ENCODE results near the gene RAG2. TPM values are rescaled to one million over a fixed set of nuclear protein-coding genes. Genes with fewer than 3 reads are reported as not detected.

The RAG2 gene
- total RNA-seq, 1 experiment from 2014 or later, result not detected

GRCh38 chr11:36617543-36618362 lies 19.7 kb upstream of the RAG2 start:
- Histone ChIP-seq H3K4me3 (no peak overlapping the region), H3K27ac (no peak overlapping the region), H3K27me3 (replicated peaks) (no peaks in the 10 kb centered on the region), H3K4me1 (replicated peaks) (no peaks in the 10 kb centered on the region), H3K36me3 (no peaks in the 10 kb centered on the region), H3K9me3 (replicated peaks) (no peaks in the 10 kb centered on the region)
- no peak for DNase-seq (ENCODE audit: low read depth in 1 of 2, low spot score in 2 of 2)

GRCh38 chr11:36615826-36616225 lies 17.8 kb upstream of the RAG2 start:
- H3K36me3 ChIP-seq, result no peaks in the 10 kb centered on the region
- H3K4me1 ChIP-seq (replicated peaks), result no peaks in the 10 kb centered on the region
- H3K27me3 ChIP-seq (replicated peaks), result no peaks in the 10 kb centered on the region
- no peak for DNase-seq (ENCODE audit: low read depth in 1 of 2, low spot score in 2 of 2)
- no peak overlapping the region for H3K4me3 ChIP-seq
- H3K27ac ChIP-seq, result no peak overlapping the region
- no peaks in the 10 kb centered on the region for H3K9me3 ChIP-seq (replicated peaks)

- no peaks in the 10 kb centered on the region; the same call in 1 of the 2 replicates for H3K27me3 ChIP-seq (replicated peaks)
- H3K36me3 ChIP-seq, result no peaks in the 10 kb centered on the region
- no peaks in the 10 kb centered on the region for H3K9me3 ChIP-seq (replicated peaks)
- DNase-seq (ENCODE audit: low read depth in 1 of 2, low spot score in 2 of 2), result no peak
- H3K27ac ChIP-seq, result no peak overlapping the region
- H3K4me1 ChIP-seq (replicated peaks), result no peaks in the 10 kb centered on the region
- no peak overlapping the region for H3K4me3 ChIP-seq
Observed at GRCh38 chr11:36609383-36609782, 11.3 kb upstream of the RAG2 start.

- no peaks in the 10 kb centered on the region for H3K4me1 ChIP-seq (replicated peaks)
- H3K27ac ChIP-seq, result no peak overlapping the region
- no peaks in the 10 kb centered on the region for H3K9me3 ChIP-seq (replicated peaks)
- DNase-seq (ENCODE audit: low read depth in 1 of 2, low spot score in 2 of 2), result no peak
- no peaks in the 10 kb centered on the region; the same call in 1 of the 2 replicates for H3K27me3 ChIP-seq (replicated peaks)
- no peak overlapping the region for H3K4me3 ChIP-seq
- no peaks in the 10 kb centered on the region for H3K36me3 ChIP-seq
Observed at GRCh38 chr11:36608491-36609199, 10.6 kb upstream of the RAG2 start.

- Histone ChIP-seq H3K4me1 (replicated peaks) (no peaks in the 10 kb centered on the region), H3K36me3 (no peaks in the 10 kb centered on the region), H3K4me3 (no peak overlapping the region), H3K27ac (no peak overlapping the region), H3K27me3 (replicated peaks) (no peaks in the 10 kb centered on the region; the same call in 1 of the 2 replicates), H3K9me3 (replicated peaks) (no peaks in the 10 kb centered on the region)
- no peak for DNase-seq (ENCODE audit: low read depth in 1 of 2, low spot score in 2 of 2)
Observed at GRCh38 chr11:36605221-36606216, 7.5 kb upstream of the RAG2 start.

GRCh38 chr11:36602135-36602534 lies 4.1 kb upstream of the RAG2 start:
- no peak overlapping the region for H3K4me3 ChIP-seq
- DNase-seq (ENCODE audit: low read depth in 1 of 2, low spot score in 2 of 2), result no peak
- no peaks in the 10 kb centered on the region for H3K9me3 ChIP-seq (replicated peaks)
- H3K4me1 ChIP-seq (replicated peaks), result no peaks in the 10 kb centered on the region
- H3K36me3 ChIP-seq, result no peaks in the 10 kb centered on the region
- H3K27ac ChIP-seq, result no peak overlapping the region
- H3K27me3 ChIP-seq (replicated peaks), result no peaks in the 10 kb centered on the region

- H3K27me3 ChIP-seq (replicated peaks), result no peaks in the 10 kb centered on the region
- no peaks in the 10 kb centered on the region for H3K4me1 ChIP-seq (replicated peaks)
- no peak overlapping the region for H3K27ac ChIP-seq
- H3K36me3 ChIP-seq, result no peaks in the 10 kb centered on the region
- no peak overlapping the region for H3K4me3 ChIP-seq
- H3K9me3 ChIP-seq (replicated peaks), result no peaks in the 10 kb centered on the region
- DNase-seq (ENCODE audit: low read depth in 1 of 2, low spot score in 2 of 2), result no peak
Observed at GRCh38 chr11:36601155-36601554, 3.1 kb upstream of the RAG2 start.

- Histone ChIP-seq H3K4me3 (no peak overlapping the region), H3K9me3 (replicated peaks) (no peaks in the 10 kb centered on the region), H3K27ac (no peak overlapping the region), H3K27me3 (replicated peaks) (no peaks in the 10 kb centered on the region), H3K4me1 (replicated peaks) (no peaks in the 10 kb centered on the region; the same call in 1 of the 2 replicates), H3K36me3 (no peaks in the 10 kb centered on the region)
- DNase-seq (ENCODE audit: low read depth in 1 of 2, low spot score in 2 of 2), result no peak
Observed at GRCh38 chr11:36600180-36600579, 2.1 kb upstream of the RAG2 start.

- Histone ChIP-seq H3K27ac (no peak overlapping the region), H3K9me3 (replicated peaks) (no peaks in the 10 kb centered on the region), H3K4me3 (no peak overlapping the region), H3K4me1 (replicated peaks) (no peaks in the 10 kb centered on the region; the same call in 1 of the 2 replicates), H3K36me3 (no peaks in the 10 kb centered on the region), H3K27me3 (replicated peaks) (peaks cover 1% of the 10 kb centered on the region; the same call in 1 of the 2 replicates)
- DNase-seq (ENCODE audit: low read depth in 1 of 2, low spot score in 2 of 2), result no peak
Observed at GRCh38 chr11:36596880-36597279, 1.2 kb downstream of the RAG2 start.

GRCh38 chr11:36594316-36594989 lies 3.6 kb downstream of the RAG2 start, which contains the start of gene IFTAP:
TSS of gene IFTAP (plus strand) at chr11:36594502. CDS start at chr11:36610104, 15,602 bp downstream.
- peak; percentile 56 to 82 for DNase-seq (ENCODE audit: low read depth in 1 of 2, low spot score in 2 of 2)
- Histone ChIP-seq H3K4me3 (peak within 1 kb of the TSS; percentile 48), H3K36me3 (no peaks in the 10 kb centered on the region), H3K4me1 (replicated peaks) (no peaks in the 10 kb centered on the region; the same call in 1 of the 2 replicates), H3K27ac (no peak within 1 kb of the TSS), H3K27me3 (replicated peaks) (peaks cover 11% of the 10 kb centered on the region; the same call in 1 of the 2 replicates), H3K9me3 (replicated peaks) (no peaks in the 10 kb centered on the region)

GRCh38 chr11:36591433-36591832 lies 6.6 kb downstream of the RAG2 start:
- H3K9me3 ChIP-seq (replicated peaks), result no peaks in the 10 kb centered on the region
- H3K36me3 ChIP-seq, result no peaks in the 10 kb centered on the region
- DNase-seq (ENCODE audit: low read depth in 1 of 2, low spot score in 2 of 2), result no peak
- H3K4me1 ChIP-seq (replicated peaks), result no peaks in the 10 kb centered on the region; the same call in 1 of the 2 replicates
- peaks cover 11% of the 10 kb centered on the region; the same call in 1 of the 2 replicates for H3K27me3 ChIP-seq (replicated peaks)
- H3K4me3 ChIP-seq, result no peak overlapping the region
- H3K27ac ChIP-seq, result no peak overlapping the region

GRCh38 chr11:36590513-36590912 lies 7.5 kb downstream of the RAG2 start:
- no peaks in the 10 kb centered on the region; the same call in 1 of the 2 replicates for H3K4me1 ChIP-seq (replicated peaks)
- peaks cover 11% of the 10 kb centered on the region; the same call in 1 of the 2 replicates for H3K27me3 ChIP-seq (replicated peaks)
- H3K4me3 ChIP-seq, result no peak overlapping the region
- H3K9me3 ChIP-seq (replicated peaks), result no peaks in the 10 kb centered on the region
- no peaks in the 10 kb centered on the region for H3K36me3 ChIP-seq
- no peak overlapping the region for H3K27ac ChIP-seq
- DNase-seq (ENCODE audit: low read depth in 1 of 2, low spot score in 2 of 2), result no peak

- no peak for DNase-seq (ENCODE audit: low read depth in 1 of 2, low spot score in 2 of 2)
Observed at GRCh38 chr11:36588099-36588498, 9.9 kb downstream of the RAG2 start.

More at GRCh38 chr11:36588099-36588498, 9.9 kb downstream of the RAG2 start:
- no peak overlapping the region for H3K27ac ChIP-seq
- no peak overlapping the region for H3K4me3 ChIP-seq
- peaks cover 11% of the 10 kb centered on the region; the same call in 1 of the 2 replicates for H3K27me3 ChIP-seq (replicated peaks)
- H3K4me1 ChIP-seq (replicated peaks), result no peaks in the 10 kb centered on the region
- no peaks in the 10 kb centered on the region for H3K9me3 ChIP-seq (replicated peaks)
- H3K36me3 ChIP-seq, result no peaks in the 10 kb centered on the region

Measured in SJSA1 (cell line).